Breast epithelium (tissue), 4 donors: ENCODE measurements around the gene TM4SF4. TPM values are rescaled to one million over a fixed set of nuclear protein-coding genes. Genes with fewer than 3 reads are reported as not detected.

Experiments
- DNase-seq, 2 donors: peaks; one replicate each; pipeline ENCODE4 v3.0.0-alpha.2; 2019; ENCODE audit warnings: low spot score in 2 of 2
- H3K27ac ChIP-seq, 2 donors: fragments of 200-600 bp; sonication (generic) in 1 of 2; one replicate each; pipeline ENCODE4 v1.5.1; 2016 to 2019; ENCODE audit warnings: mild to moderate bottlenecking in 1 of 2
- H3K27me3 ChIP-seq, 2 donors: fragments of 200-600 bp; sonication (generic) in 1 of 2; one replicate each; pipeline versions ENCODE4 v1.5.1 to v1.6.0; 2017 to 2019; ENCODE audit warnings: control low read depth in 1 of 2, mild to moderate bottlenecking in 1 of 2
- H3K36me3 ChIP-seq: fragments of 200-600 bp; one replicate; pipeline ENCODE4 v1.5.1; 2019
- H3K4me1 ChIP-seq, 2 donors: fragments of 200-600 bp; sonication (generic); one replicate each; pipeline ENCODE4 v1.5.1; 2016 to 2019; ENCODE audit warnings: control low read depth in 1 of 2
- H3K4me3 ChIP-seq, 3 donors: fragments of 200-600 bp; sonication (generic); 1 replicate in 2 of 3; 2 replicates in 1 of 3; pipeline ENCODE4 v1.5.1; 2016 to 2019; ENCODE audit warnings: mild to moderate bottlenecking in 3 of 3, moderate library complexity in 2 of 3
- H3K9me3 ChIP-seq, 2 donors: fragments of 200-600 bp; sonication (generic) in 1 of 2; one replicate each; pipeline ENCODE4 v1.5.1; 2016 to 2019; ENCODE audit warnings: control low read depth in 1 of 2
- CTCF ChIP-seq, 3 donors: fragments of 450-650 bp; IDR thresholded peaks; one replicate each; pipeline ENCODE4 v1.5.1; 2016 to 2017; ENCODE audit warnings: antibody characterized with exemption in 3 of 3, mild to moderate bottlenecking in 3 of 3, moderate library complexity in 3 of 3
- POLR2A ChIP-seq: fragments of 450-650 bp; IDR thresholded peaks from one replicate; pipeline ENCODE4 v1.6.1; 2016; ENCODE audit warnings: antibody characterized with exemption, mild to moderate bottlenecking, moderate library complexity
- POLR2AphosphoS5 ChIP-seq, 3 donors: sonication (generic); formaldehyde crosslinking; IDR thresholded peaks; one replicate each; pipeline ENCODE4 v1.6.1; 2017; ENCODE audit warnings: antibody characterized with exemption in 3 of 3
- intact Hi-C: fragments of 100-400 bp; cut with DNase I; formaldehyde crosslinking; loops from one replicate; pipeline ENCODE4 v1.15.1; 2023; ENCODE audit warnings: low total_unique reads
- total RNA-seq, 3 donors: library from RNA; depleted of rRNA; stranded (reverse); fragments of >200 nt; gene quantifications; one replicate each; pipeline ENCODE4 v1.1.0, GENCODE V29; 2016

Gene TM4SF4
- total RNA-seq, 3 donors from 2014 or later, result 1.6 TPM; not detected in 2

- no peak for DNase-seq
- TF ChIP-seq CTCF (IDR thresholded peaks at IDR 0.05) (no peak), POLR2AphosphoS5 (IDR thresholded peaks at IDR 0.05) (no peak)
- intact Hi-C loops, result no loop called here
- no peaks in the 10 kb centered on the region for H3K36me3 ChIP-seq
- H3K4me1 ChIP-seq, result no peaks in the 10 kb centered on the region
- H3K27me3 ChIP-seq, result no peaks in the 10 kb centered on the region
- no peak overlapping the region for H3K4me3 ChIP-seq
- H3K27ac ChIP-seq, result no peak overlapping the region
- H3K9me3 ChIP-seq, result no peaks in the 10 kb centered on the region
Observed at GRCh38 chr3:149494759-149495580, 20.5 kb downstream of the TM4SF4 start.

GRCh38 chr3:149495581-149496125, 21.2 kb downstream of the TM4SF4 start:
- Histone ChIP-seq H3K9me3 (no peaks in the 10 kb centered on the region), H3K27me3 (no peaks in the 10 kb centered on the region), H3K36me3 (no peaks in the 10 kb centered on the region), H3K4me3 (no peak overlapping the region), H3K27ac (no peak overlapping the region), H3K4me1 (no peaks in the 10 kb centered on the region)
- TF ChIP-seq POLR2AphosphoS5 (IDR thresholded peaks at IDR 0.05) (no peak), POLR2A (no peak), CTCF (IDR thresholded peaks at IDR 0.05) (no peak)
- intact Hi-C loops, result no loop called here
- DNase-seq, result no peak

GRCh38 chr3:149496891-149497290, 22.4 kb downstream of the TM4SF4 start:
- Histone ChIP-seq H3K4me3 (no peak overlapping the region), H3K27ac (no peak overlapping the region), H3K27me3 (no peaks in the 10 kb centered on the region), H3K9me3 (no peaks in the 10 kb centered on the region), H3K36me3 (no peaks in the 10 kb centered on the region), H3K4me1 (no peaks in the 10 kb centered on the region)
- no peak for DNase-seq
- intact Hi-C loops, result no loop called here
- no peak for TF ChIP-seq CTCF (IDR thresholded peaks at IDR 0.05)
- no peak for TF ChIP-seq POLR2A
- TF ChIP-seq POLR2AphosphoS5 (IDR thresholded peaks at IDR 0.05), result no peak

- intact Hi-C loops, result no loop called here
- H3K4me3 ChIP-seq, result no peak overlapping the region
- no peak for TF ChIP-seq POLR2A
- no peak for TF ChIP-seq CTCF (IDR thresholded peaks at IDR 0.05)
- TF ChIP-seq POLR2AphosphoS5 (IDR thresholded peaks at IDR 0.05), result no peak
- no peaks in the 10 kb centered on the region for H3K4me1 ChIP-seq
- H3K36me3 ChIP-seq, result no peaks in the 10 kb centered on the region
- no peak for DNase-seq
- no peaks in the 10 kb centered on the region for H3K9me3 ChIP-seq
- no peak overlapping the region for H3K27ac ChIP-seq
- no peaks in the 10 kb centered on the region for H3K27me3 ChIP-seq
Observed at GRCh38 chr3:149497966-149498670, 23.6 kb downstream of the TM4SF4 start.

GRCh38 chr3:149501524-149501923, 27.0 kb downstream of the TM4SF4 start:
- DNase-seq, result no peak
- H3K36me3 ChIP-seq, result no peaks in the 10 kb centered on the region
- H3K27ac ChIP-seq, result no peak overlapping the region
- intact Hi-C loops, result no loop called here
- no peaks in the 10 kb centered on the region for H3K4me1 ChIP-seq
- H3K4me3 ChIP-seq, result no peak overlapping the region
- no peaks in the 10 kb centered on the region for H3K9me3 ChIP-seq
- TF ChIP-seq POLR2AphosphoS5 (IDR thresholded peaks at IDR 0.05) (no peak), CTCF (IDR thresholded peaks at IDR 0.05) (no peak), POLR2A (no peak)
- no peaks in the 10 kb centered on the region for H3K27me3 ChIP-seq
